ENCODE data around the gene PROZ. TPM values are rescaled to one million over a fixed set of nuclear protein-coding genes. Genes with fewer than 3 reads are reported as not detected.

PROZ gene
- total and polyA plus RNA-seq, 9 of the 15 experiments (the other 6 are each of a cell fraction or from before 2014, with no cell fraction given): not detected

DNA sequence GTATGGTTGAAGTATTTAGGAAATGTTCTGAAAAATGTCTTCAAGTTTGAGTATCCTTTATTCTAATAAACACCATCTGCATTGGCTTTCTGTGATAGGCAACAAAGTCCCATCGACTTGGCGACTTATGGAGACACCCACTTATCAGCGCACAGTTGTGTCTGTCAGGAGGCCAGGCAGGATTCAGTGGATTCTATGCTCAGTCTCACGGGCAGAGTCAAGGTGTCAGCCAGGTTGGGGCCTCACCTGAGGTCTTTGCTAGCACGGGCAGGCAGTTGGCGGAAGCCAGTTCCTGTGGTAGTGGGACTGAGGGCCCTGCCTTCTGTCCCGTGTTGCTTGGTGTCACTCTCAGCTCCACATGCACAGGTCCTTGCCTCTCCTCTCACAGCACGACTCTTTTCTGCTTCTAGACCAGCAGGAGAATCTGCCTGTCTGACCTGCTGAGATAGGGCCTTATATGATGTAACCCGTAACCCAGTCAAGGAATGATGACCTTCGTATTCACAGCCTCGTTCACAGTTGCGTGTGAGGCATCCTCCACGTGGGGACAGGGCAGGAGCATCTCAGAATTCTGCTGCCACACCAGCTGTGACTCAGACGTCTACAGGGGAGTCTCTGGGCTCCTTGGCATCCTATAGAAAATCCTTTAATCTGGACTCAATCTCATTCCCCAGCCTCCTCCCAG lies 61.0 kb downstream of the PROZ start (continued):
- no peak for TF ChIP-seq CSDE1 (IDR thresholded peaks at IDR 0.05)
- TF ChIP-seq WHSC1 (IDR thresholded peaks at IDR 0.05; ENCODE audit: low read length): no peak
- TF ChIP-seq FOXP4 (CRISPR knock-in tag; IDR thresholded peaks at IDR 0.05; ENCODE audit: borderline replicate concordance): no peak
- no peak for TF ChIP-seq HEY1 (CRISPR knock-in tag; IDR thresholded peaks at IDR 0.05; ENCODE audit: borderline replicate concordance)
- TF ChIP-seq, protein P1, sequence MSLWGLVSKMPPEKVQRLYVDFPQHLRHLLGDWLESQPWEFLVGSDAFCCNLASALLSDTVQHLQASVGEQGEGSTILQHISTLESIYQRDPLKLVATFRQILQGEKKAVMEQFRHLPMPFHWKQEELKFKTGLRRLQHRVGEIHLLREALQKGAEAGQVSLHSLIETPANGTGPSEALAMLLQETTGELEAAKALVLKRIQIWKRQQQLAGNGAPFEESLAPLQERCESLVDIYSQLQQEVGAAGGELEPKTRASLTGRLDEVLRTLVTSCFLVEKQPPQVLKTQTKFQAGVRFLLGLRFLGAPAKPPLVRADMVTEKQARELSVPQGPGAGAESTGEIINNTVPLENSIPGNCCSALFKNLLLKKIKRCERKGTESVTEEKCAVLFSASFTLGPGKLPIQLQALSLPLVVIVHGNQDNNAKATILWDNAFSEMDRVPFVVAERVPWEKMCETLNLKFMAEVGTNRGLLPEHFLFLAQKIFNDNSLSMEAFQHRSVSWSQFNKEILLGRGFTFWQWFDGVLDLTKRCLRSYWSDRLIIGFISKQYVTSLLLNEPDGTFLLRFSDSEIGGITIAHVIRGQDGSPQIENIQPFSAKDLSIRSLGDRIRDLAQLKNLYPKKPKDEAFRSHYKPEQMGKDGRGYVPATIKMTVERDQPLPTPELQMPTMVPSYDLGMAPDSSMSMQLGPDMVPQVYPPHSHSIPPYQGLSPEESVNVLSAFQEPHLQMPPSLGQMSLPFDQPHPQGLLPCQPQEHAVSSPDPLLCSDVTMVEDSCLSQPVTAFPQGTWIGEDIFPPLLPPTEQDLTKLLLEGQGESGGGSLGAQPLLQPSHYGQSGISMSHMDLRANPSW (CRISPR knock-in tag; IDR thresholded peaks at IDR 0.05): no peak
- TF ChIP-seq RBM14 (IDR thresholded peaks at IDR 0.05; ENCODE audit: borderline replicate concordance, insufficient read depth, low read depth, low read length): no peak
- TF ChIP-seq PKNOX1 (IDR thresholded peaks at IDR 0.05): peak; percentile 59
- TF ChIP-seq, protein P2, sequence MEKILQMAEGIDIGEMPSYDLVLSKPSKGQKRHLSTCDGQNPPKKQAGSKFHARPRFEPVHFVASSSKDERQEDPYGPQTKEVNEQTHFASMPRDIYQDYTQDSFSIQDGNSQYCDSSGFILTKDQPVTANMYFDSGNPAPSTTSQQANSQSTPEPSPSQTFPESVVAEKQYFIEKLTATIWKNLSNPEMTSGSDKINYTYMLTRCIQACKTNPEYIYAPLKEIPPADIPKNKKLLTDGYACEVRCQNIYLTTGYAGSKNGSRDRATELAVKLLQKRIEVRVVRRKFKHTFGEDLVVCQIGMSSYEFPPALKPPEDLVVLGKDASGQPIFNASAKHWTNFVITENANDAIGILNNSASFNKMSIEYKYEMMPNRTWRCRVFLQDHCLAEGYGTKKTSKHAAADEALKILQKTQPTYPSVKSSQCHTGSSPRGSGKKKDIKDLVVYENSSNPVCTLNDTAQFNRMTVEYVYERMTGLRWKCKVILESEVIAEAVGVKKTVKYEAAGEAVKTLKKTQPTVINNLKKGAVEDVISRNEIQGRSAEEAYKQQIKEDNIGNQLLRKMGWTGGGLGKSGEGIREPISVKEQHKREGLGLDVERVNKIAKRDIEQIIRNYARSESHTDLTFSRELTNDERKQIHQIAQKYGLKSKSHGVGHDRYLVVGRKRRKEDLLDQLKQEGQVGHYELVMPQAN (IDR thresholded peaks at IDR 0.05; ENCODE audit: borderline replicate concordance): peak; percentile 20; the same call in 1 of the 2 replicates
- TF ChIP-seq CXXC5 (CRISPR knock-in tag; IDR thresholded peaks at IDR 0.05): peak; percentile 51
- peak; percentile 13 for TF ChIP-seq MEIS2 (IDR thresholded peaks at IDR 0.05; ENCODE audit: partially characterized antibody)
- 0 out of 2 replicates have a peak, but pooled peaks have one; percentile 38 for TF ChIP-seq POLR2AphosphoS5 (IDR thresholded peaks at IDR 0.05; ENCODE audit: control insufficient read depth, insufficient read depth, low read depth, low read length)
- no peak for TF ChIP-seq RHOXF2B (CRISPR knock-in tag; conservative IDR thresholded peaks at IDR 0.05)
- TF ChIP-seq HNRNPK (IDR thresholded peaks at IDR 0.05; ENCODE audit: low read depth, low read length, poor library complexity, severe bottlenecking): no peak
- TF ChIP-seq, protein P3, sequence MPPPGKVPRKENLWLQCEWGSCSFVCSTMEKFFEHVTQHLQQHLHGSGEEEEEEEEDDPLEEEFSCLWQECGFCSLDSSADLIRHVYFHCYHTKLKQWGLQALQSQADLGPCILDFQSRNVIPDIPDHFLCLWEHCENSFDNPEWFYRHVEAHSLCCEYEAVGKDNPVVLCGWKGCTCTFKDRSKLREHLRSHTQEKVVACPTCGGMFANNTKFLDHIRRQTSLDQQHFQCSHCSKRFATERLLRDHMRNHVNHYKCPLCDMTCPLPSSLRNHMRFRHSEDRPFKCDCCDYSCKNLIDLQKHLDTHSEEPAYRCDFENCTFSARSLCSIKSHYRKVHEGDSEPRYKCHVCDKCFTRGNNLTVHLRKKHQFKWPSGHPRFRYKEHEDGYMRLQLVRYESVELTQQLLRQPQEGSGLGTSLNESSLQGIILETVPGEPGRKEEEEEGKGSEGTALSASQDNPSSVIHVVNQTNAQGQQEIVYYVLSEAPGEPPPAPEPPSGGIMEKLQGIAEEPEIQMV (tag; conservative IDR thresholded peaks at IDR 0.05; ENCODE audit: low read depth): no peak
- TF ChIP-seq EP400 (IDR thresholded peaks at IDR 0.05): peak; percentile 39
- TF ChIP-seq SP1 (CRISPR knock-in tag; IDR thresholded peaks at IDR 0.05): no peak
- no peak for TF ChIP-seq RFX7 (CRISPR knock-in tag; IDR thresholded peaks at IDR 0.05)
- TF ChIP-seq CEBPB (tag; IDR thresholded peaks at IDR 0.05): peak; percentile 43; the same call in 1 of the 2 replicates

Measured in K562 (cell line).